Endodermal cell (in vitro differentiated cells): Measurements from ENCODE around the gene RNF38. TPM values are rescaled to one million over a fixed set of nuclear protein-coding genes. Genes with fewer than 3 reads are reported as not detected.
A peak's percentile ranks its signal among the peaks of the same experiment; 100 is the strongest.

Source experiments
- DNase-seq: peaks from one replicate; pipeline ENCODE4 v3.0.0-alpha.2; 2017
- H3K27ac ChIP-seq: 2 replicates; pipeline ENCODE4 v1.5.1; 2013; ENCODE audit warnings: mild to moderate bottlenecking, low read depth, low read length, moderate library complexity
- H3K27me3 ChIP-seq: 2 replicates; pipeline ENCODE4 v1.6.1; 2013; ENCODE audit warnings: mild to moderate bottlenecking, low read length, moderate library complexity; ENCODE audit not compliant: insufficient read depth, control insufficient read depth, poor library complexity, severe bottlenecking
- H3K36me3 ChIP-seq: 2 replicates; pipeline ENCODE4 v1.7.0; 2013; ENCODE audit warnings: mild to moderate bottlenecking, low read length, moderate library complexity; ENCODE audit not compliant: control insufficient read depth, insufficient read depth
- H3K4me1 ChIP-seq: one replicate; pipeline ENCODE4 v1.7.0; 2013; ENCODE audit warnings: low read length; ENCODE audit not compliant: control insufficient read depth, insufficient read depth
- H3K4me3 ChIP-seq: 2 replicates; pipeline ENCODE4 v1.5.1; 2013; ENCODE audit warnings: mild to moderate bottlenecking, low read length, moderate library complexity
- H3K9ac ChIP-seq: 2 replicates; pipeline ENCODE4 v1.6.1; 2013; ENCODE audit warnings: mild to moderate bottlenecking, low read length, moderate library complexity; ENCODE audit not compliant: poor library complexity, severe bottlenecking; ENCODE audit errors: extremely low read depth
- H3K9me3 ChIP-seq: 2 replicates; pipeline ENCODE4 v1.6.1; 2013; ENCODE audit warnings: mild to moderate bottlenecking, low read length, moderate library complexity; ENCODE audit not compliant: control insufficient read depth
- H3K27ac Mint-ChIP-seq: 2 replicates; pipeline ENCODE4 v1.8.0; 2020; ENCODE audit warnings: mixed read lengths
- H3K27me3 Mint-ChIP-seq: 2 replicates; pipeline ENCODE4 v1.8.0; 2021; ENCODE audit warnings: mild to moderate bottlenecking, mixed read lengths; ENCODE audit not compliant: insufficient read depth
- H3K36me3 Mint-ChIP-seq: 2 replicates; pipeline ENCODE4 v1.8.0; 2020; ENCODE audit warnings: low read depth, mixed read lengths
- H3K4me1 Mint-ChIP-seq: 2 replicates; pipeline ENCODE4 v1.8.0; 2020; ENCODE audit warnings: mixed read lengths
- H3K4me3 Mint-ChIP-seq: 2 replicates; pipeline ENCODE4 v1.8.0; 2020; ENCODE audit warnings: mild to moderate bottlenecking, moderate library complexity, mixed read lengths
- H3K9me3 Mint-ChIP-seq: 2 replicates; pipeline ENCODE4 v1.8.0; 2020; ENCODE audit warnings: mild to moderate bottlenecking, mixed read lengths
- CTCF ChIP-seq: fragments of 200-600 bp; sonication (generic); conservative IDR thresholded peaks from 2 replicates; pipeline ENCODE4 v1.5.0; 2021; ENCODE audit warnings: antibody characterized with exemption, mild to moderate bottlenecking
- WGBS, 2 experiments: methylation state at CpG; one replicate each; pipeline versions ENCODE4 v1.1.5 to v1.1.7; 2013; ENCODE audit warnings: missing lambda C conversion rate in 2 of 2, mixed read lengths in 1 of 2; ENCODE audit not compliant: insufficient coverage in 1 of 2, insufficient read length in 1 of 2; 5-methylcytosine and 5-hydroxymethylcytosine counted together
- total RNA-seq, 2 donors: library from RNA; stranded (reverse); fragmentation: NEBNext Ultra II Directional in 1 of 2; extraction: Animal tissue kit (Norgen Biotek cat#: 25700) in 1 of 2; gene quantifications; 2 replicates in 1 of 2; 3 replicates in 1 of 2; pipeline ENCODE4 v1.2.1, GENCODE V29; 2021

Gene RNF38
- total RNA-seq, 2 donors from 2014 or later, result 47.5 to 49.7 TPM

DNA sequence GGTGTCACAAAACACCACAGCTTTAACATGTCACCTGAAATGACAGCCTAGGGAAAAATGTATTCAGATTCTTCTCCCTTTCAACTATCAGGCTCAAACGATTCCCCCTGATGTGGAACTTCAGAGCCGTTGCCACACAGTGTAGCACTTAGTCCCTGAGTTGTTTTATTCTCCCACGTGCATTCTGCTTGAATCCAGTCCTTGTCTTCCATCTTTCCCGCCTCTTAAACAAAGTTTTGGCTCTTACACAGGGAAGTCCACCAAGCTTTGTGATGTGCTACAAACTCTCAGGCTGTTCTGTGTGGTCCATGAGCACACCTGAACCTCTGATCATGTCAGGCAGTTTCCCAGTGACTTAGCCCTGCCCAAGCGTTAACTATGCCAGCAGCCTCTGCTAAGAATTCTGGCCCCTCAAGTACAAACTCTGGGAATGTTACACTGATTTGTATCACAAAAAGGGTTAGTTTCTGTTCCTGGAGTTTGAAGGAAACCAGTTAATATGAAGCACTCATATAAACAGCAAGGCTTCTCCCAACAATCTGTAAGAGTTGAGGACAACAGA is 45.8 kb upstream of the RNF38 start:
- Histone ChIP-seq H3K27me3 (no peaks in the 10 kb centered on the region), H3K27ac (peak overlapping the region; percentile 1), H3K9ac (no peak overlapping the region), H3K4me3 (no peak overlapping the region), H3K9me3 (no peaks in the 10 kb centered on the region), H3K36me3 (no peaks in the 10 kb centered on the region), H3K4me1 (peaks cover 10% of the 10 kb centered on the region)
- H3K36me3 Mint-ChIP-seq, result peaks cover 12% of the 10 kb centered on the region
- H3K4me3 Mint-ChIP-seq, result no peak overlapping the region
- TF ChIP-seq CTCF, result no peak
- 90 to 91% methylated on average over 4 to 5 of the region's 5 CpGs for WGBS, 2 experiments
- peaks cover 50% of the 10 kb centered on the region for H3K4me1 Mint-ChIP-seq
- peaks cover 1% of the 10 kb centered on the region for H3K9me3 Mint-ChIP-seq
- no peak for DNase-seq
- H3K27ac Mint-ChIP-seq, result peak overlapping the region; percentile 11
- H3K27me3 Mint-ChIP-seq, result no peaks in the 10 kb centered on the region

DNA sequence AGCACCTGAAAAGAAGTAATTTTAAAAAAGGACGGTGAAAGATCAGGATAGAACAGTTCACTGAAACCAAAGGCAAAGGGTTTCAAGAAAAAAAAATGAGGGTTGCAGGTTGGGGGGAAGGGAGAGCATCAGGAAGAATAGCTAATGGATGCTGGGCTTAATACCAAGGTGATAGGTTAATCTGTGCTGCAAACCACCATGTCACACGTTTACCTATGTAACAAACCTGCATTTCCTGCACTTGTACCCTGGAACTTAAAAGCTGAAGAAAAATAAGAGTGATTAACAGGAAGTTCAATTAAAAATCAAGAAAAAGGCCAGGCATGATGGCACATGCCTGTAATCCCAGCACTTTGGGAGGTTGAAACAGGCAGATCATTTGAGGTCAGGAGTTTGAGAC is 44.1 kb upstream of the RNF38 start:
- TF ChIP-seq CTCF, result no peak
- 81 to 84% methylated on average over 2 of the region's 2 CpGs for WGBS, 2 experiments
- Mint-ChIP-seq H3K9me3 (peaks cover 1% of the 10 kb centered on the region), H3K27me3 (no peaks in the 10 kb centered on the region), H3K36me3 (peaks cover 18% of the 10 kb centered on the region), H3K27ac (peak overlapping the region; percentile 64), H3K4me3 (no peak overlapping the region), H3K4me1 (peaks cover 50% of the 10 kb centered on the region)
- Histone ChIP-seq H3K27ac (no peak overlapping the region), H3K36me3 (no peaks in the 10 kb centered on the region), H3K9me3 (no peaks in the 10 kb centered on the region), H3K27me3 (no peaks in the 10 kb centered on the region), H3K4me1 (peaks cover 10% of the 10 kb centered on the region), H3K9ac (no peak overlapping the region), H3K4me3 (no peak overlapping the region)
- no peak for DNase-seq

DNA sequence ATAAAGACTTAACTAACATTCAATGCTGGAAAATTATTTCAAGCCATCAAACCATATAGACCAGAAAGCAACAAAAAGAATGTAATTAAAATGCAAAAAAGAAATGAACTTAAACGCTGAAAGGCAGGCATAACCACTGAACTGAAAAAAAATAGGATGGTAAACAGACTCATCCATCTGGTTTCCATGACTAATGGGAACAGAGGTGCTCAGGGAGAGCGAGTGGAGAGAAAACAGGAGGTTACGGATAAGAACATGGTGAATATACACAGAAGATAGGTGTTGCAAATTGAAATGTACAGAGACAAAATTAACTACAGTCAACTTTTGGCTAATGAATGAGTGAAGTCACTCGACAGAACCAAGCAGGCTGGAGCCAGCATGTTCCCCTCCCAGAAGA is 43.5 kb upstream of the RNF38 start:
- H3K27ac Mint-ChIP-seq, result peak overlapping the region; percentile 64
- H3K4me1 Mint-ChIP-seq, result peaks cover 55% of the 10 kb centered on the region
- H3K27ac ChIP-seq, result no peak overlapping the region

More for the DNA sequence above, 43.5 kb upstream of the RNF38 start:
- no peak for DNase-seq
- Mint-ChIP-seq H3K9me3 (peaks cover 1% of the 10 kb centered on the region), H3K36me3 (peaks cover 18% of the 10 kb centered on the region), H3K4me3 (no peak overlapping the region), H3K27me3 (no peaks in the 10 kb centered on the region)
- Histone ChIP-seq H3K9me3 (no peaks in the 10 kb centered on the region), H3K36me3 (no peaks in the 10 kb centered on the region), H3K9ac (no peak overlapping the region), H3K4me1 (peaks cover 10% of the 10 kb centered on the region), H3K27me3 (no peaks in the 10 kb centered on the region), H3K4me3 (no peak overlapping the region)
- 76 to 93% methylated on average over 4 of the region's 4 CpGs for WGBS, 2 experiments
- TF ChIP-seq CTCF, result no peak
